Activated CD8-positive, alpha-beta memory T cell treated with anti-CD3 and anti-CD28 coated beads, Interleukin-2, amount 10 ng/mL, durations not matched to agents 7 days and 5 days (primary cell): ENCODE results near the gene CCDC148. TPM values are rescaled to one million over a fixed set of nuclear protein-coding genes. Genes with fewer than 3 reads are reported as not detected.
"Not testable (repeated sequence)": the region's sequence is repeated elsewhere in the genome, so short reads cannot be mapped to it uniquely, and the experiment has no call there.

ENCODE experiments used
- ATAC-seq: fragments of 150-1000 bp; cut with Tn5 transposase; one replicate; pipeline ENCODE4 v1.10.0; 2021; ENCODE audit warnings: moderate library complexity
- CTCF ChIA-PET: fragments of 350-600 bp; sonication (Branson Sonifier 250); formaldehyde crosslinking; loops from one replicate; lab custom pipeline; 2021; ENCODE audit warnings: antibody characterized with exemption; lab: Charles Lee
- DNase-seq: peaks from one replicate; pipeline ENCODE4 v3.0.0-alpha.2; 2020
- H3K27ac Mint-ChIP-seq: one replicate; pipeline ENCODE4 v1.8.0; 2021; ENCODE audit warnings: mild to moderate bottlenecking, mixed read lengths
- H3K27me3 Mint-ChIP-seq: one replicate; pipeline ENCODE4 v1.8.0; 2021; ENCODE audit warnings: mixed read lengths
- H3K36me3 Mint-ChIP-seq: one replicate; pipeline ENCODE4 v1.8.0; 2021; ENCODE audit warnings: mild to moderate bottlenecking, mixed read lengths
- H3K4me1 Mint-ChIP-seq: one replicate; pipeline ENCODE4 v1.8.0; 2021; ENCODE audit warnings: mixed read lengths
- H3K4me3 Mint-ChIP-seq: one replicate; pipeline ENCODE4 v1.8.0; 2021; ENCODE audit warnings: mild to moderate bottlenecking, moderate library complexity, mixed read lengths
- H3K9me3 Mint-ChIP-seq: one replicate; pipeline ENCODE4 v1.8.0; 2022; ENCODE audit warnings: low read depth, mixed read lengths
- total RNA-seq, 2 experiments: library from RNA; stranded (reverse); gene quantifications; one replicate each; pipeline ENCODE4 v1.2.3, GENCODE V29; 2021

Gene CCDC148
- total RNA-seq, 2 experiments from 2014 or later = not detected

- ATAC-seq (no peak), DNase-seq (no peak)
- H3K4me3 Mint-ChIP-seq = no peak overlapping the region
- CTCF ChIA-PET = no interaction called here
- H3K9me3 Mint-ChIP-seq = no peaks in the 10 kb centered on the region
- H3K36me3 Mint-ChIP-seq = no peaks in the 10 kb centered on the region
- H3K27ac Mint-ChIP-seq = no peak overlapping the region
- no peaks in the 10 kb centered on the region for H3K4me1 Mint-ChIP-seq
- H3K27me3 Mint-ChIP-seq = peaks cover 3% of the 10 kb centered on the region
Measured at GRCh38 chr2:158270536-158270935, 186.0 kb downstream of the CCDC148 start.

- no peak for DNase-seq
- H3K27me3 Mint-ChIP-seq = peaks cover 3% of the 10 kb centered on the region
- no peaks in the 10 kb centered on the region for H3K36me3 Mint-ChIP-seq
- H3K4me1 Mint-ChIP-seq = no peaks in the 10 kb centered on the region
- H3K27ac Mint-ChIP-seq = no peak overlapping the region
- ATAC-seq = no peak
- H3K4me3 Mint-ChIP-seq = no peak overlapping the region
- no peaks in the 10 kb centered on the region for H3K9me3 Mint-ChIP-seq
- CTCF ChIA-PET = no interaction called here
Measured at GRCh38 chr2:158269143-158269542, 187.4 kb downstream of the CCDC148 start.

GRCh38 chr2:158266111-158266510 lies 190.4 kb downstream of the CCDC148 start:
- H3K4me3 Mint-ChIP-seq = no peak overlapping the region
- no peak overlapping the region for H3K27ac Mint-ChIP-seq
- H3K4me1 Mint-ChIP-seq = no peaks in the 10 kb centered on the region
- H3K9me3 Mint-ChIP-seq = no peaks in the 10 kb centered on the region
- H3K36me3 Mint-ChIP-seq = no peaks in the 10 kb centered on the region
- no peaks in the 10 kb centered on the region for H3K27me3 Mint-ChIP-seq
- CTCF ChIA-PET = no interaction called here
- ATAC-seq (no peak), DNase-seq (no peak)

- DNase-seq = no peak
- Mint-ChIP-seq H3K4me1 (no peaks in the 10 kb centered on the region), H3K27me3 (peaks cover 5% of the 10 kb centered on the region), H3K36me3 (no peaks in the 10 kb centered on the region), H3K4me3 (no peak overlapping the region), H3K9me3 (no peaks in the 10 kb centered on the region), H3K27ac (no peak overlapping the region)
- CTCF ChIA-PET = no interaction called here
- ATAC-seq = no peak
Measured at GRCh38 chr2:158255257-158255656, 201.3 kb downstream of the CCDC148 start.

GRCh38 chr2:158253170-158253569 lies 203.4 kb downstream of the CCDC148 start:
- CTCF ChIA-PET = no interaction called here
- Mint-ChIP-seq H3K27me3 (peaks cover 8% of the 10 kb centered on the region), H3K4me1 (no peaks in the 10 kb centered on the region), H3K36me3 (no peaks in the 10 kb centered on the region), H3K4me3 (no peak overlapping the region), H3K27ac (no peak overlapping the region), H3K9me3 (no peaks in the 10 kb centered on the region)
- DNase-seq (no peak), ATAC-seq (no peak)

GRCh38 chr2:158251356-158251755 lies 205.2 kb downstream of the CCDC148 start:
- no peak overlapping the region for H3K27ac Mint-ChIP-seq
- peaks cover 8% of the 10 kb centered on the region for H3K27me3 Mint-ChIP-seq
- DNase-seq (no peak), ATAC-seq (no peak)
- no peaks in the 10 kb centered on the region for H3K4me1 Mint-ChIP-seq
- no peaks in the 10 kb centered on the region for H3K9me3 Mint-ChIP-seq
- no peak overlapping the region for H3K4me3 Mint-ChIP-seq
- CTCF ChIA-PET = no interaction called here
- no peaks in the 10 kb centered on the region for H3K36me3 Mint-ChIP-seq

- Mint-ChIP-seq H3K4me1 (no peaks in the 10 kb centered on the region), H3K36me3 (no peaks in the 10 kb centered on the region), H3K9me3 (no peaks in the 10 kb centered on the region), H3K27ac (no peak overlapping the region), H3K27me3 (no peaks in the 10 kb centered on the region), H3K4me3 (no peak overlapping the region)
- CTCF ChIA-PET = no interaction called here
- DNase-seq (no peak), ATAC-seq (no peak)
Measured at GRCh38 chr2:158243392-158243791, 213.2 kb downstream of the CCDC148 start.

GRCh38 chr2:158242280-158242679 lies 214.3 kb downstream of the CCDC148 start:
- CTCF ChIA-PET = interaction anchor here (0.6 kb wide), 1 partner anchor 1678 kb away, joined by 3 read pairs; no protein-coding TSS in a partner anchor
- Mint-ChIP-seq H3K36me3 (no peaks in the 10 kb centered on the region), H3K27me3 (no peaks in the 10 kb centered on the region), H3K9me3 (no peaks in the 10 kb centered on the region), H3K27ac (no peak overlapping the region), H3K4me3 (no peak overlapping the region), H3K4me1 (no peaks in the 10 kb centered on the region)
- no peak for ATAC-seq
- no peak for DNase-seq

GRCh38 chr2:158240975-158241374 lies 215.6 kb downstream of the CCDC148 start:
- CTCF ChIA-PET = no interaction called here
- DNase-seq (no peak), ATAC-seq (no peak)
- Mint-ChIP-seq H3K4me1 (no peaks in the 10 kb centered on the region), H3K9me3 (no peaks in the 10 kb centered on the region), H3K4me3 (no peak overlapping the region), H3K27ac (no peak overlapping the region), H3K36me3 (no peaks in the 10 kb centered on the region), H3K27me3 (no peaks in the 10 kb centered on the region)

GRCh38 chr2:158239271-158239670 lies 217.3 kb downstream of the CCDC148 start:
- CTCF ChIA-PET = no interaction called here
- Mint-ChIP-seq H3K4me1 (no peaks in the 10 kb centered on the region), H3K27me3 (no peaks in the 10 kb centered on the region), H3K9me3 (no peaks in the 10 kb centered on the region), H3K27ac (no peak overlapping the region), H3K4me3 (no peak overlapping the region), H3K36me3 (no peaks in the 10 kb centered on the region)
- no peak for ATAC-seq
- no peak for DNase-seq

- no peaks in the 10 kb centered on the region for H3K36me3 Mint-ChIP-seq
- H3K9me3 Mint-ChIP-seq = no peaks in the 10 kb centered on the region
- H3K4me1 Mint-ChIP-seq = no peaks in the 10 kb centered on the region
- ATAC-seq = no peak
- CTCF ChIA-PET = no interaction called here
- H3K27me3 Mint-ChIP-seq = no peaks in the 10 kb centered on the region
- DNase-seq = no peak
- no peak overlapping the region for H3K4me3 Mint-ChIP-seq
- no peak overlapping the region for H3K27ac Mint-ChIP-seq
Measured at GRCh38 chr2:158234497-158234896, 222.1 kb downstream of the CCDC148 start.

- Mint-ChIP-seq H3K27ac (no peak overlapping the region), H3K36me3 (no peaks in the 10 kb centered on the region), H3K4me1 (no peaks in the 10 kb centered on the region), H3K27me3 (no peaks in the 10 kb centered on the region), H3K9me3 (no peaks in the 10 kb centered on the region), H3K4me3 (no peak overlapping the region)
- CTCF ChIA-PET = no interaction called here
- no peak for ATAC-seq
- no peak for DNase-seq
Measured at GRCh38 chr2:158232476-158232875, 224.1 kb downstream of the CCDC148 start.

GRCh38 chr2:158228943-158229508 lies 227.5 kb downstream of the CCDC148 start:
- CTCF ChIA-PET = no interaction called here
- Mint-ChIP-seq H3K27me3 (peaks cover under 1% of the 10 kb centered on the region), H3K9me3 (no peaks in the 10 kb centered on the region), H3K4me1 (no peaks in the 10 kb centered on the region), H3K36me3 (no peaks in the 10 kb centered on the region), H3K4me3 (no peak overlapping the region), H3K27ac (no peak overlapping the region)
- ATAC-seq (no peak), DNase-seq (no peak)

- DNase-seq, H3K27ac Mint-ChIP-seq, ATAC-seq, H3K27me3 Mint-ChIP-seq, H3K4me1 Mint-ChIP-seq, CTCF ChIA-PET, H3K4me3 Mint-ChIP-seq, H3K36me3 Mint-ChIP-seq, H3K9me3 Mint-ChIP-seq: not testable (repeated sequence)
Measured at GRCh38 chr2:158223066-158223465, 233.5 kb downstream of the CCDC148 start.
